ENCODE data around the gene THAP4. TPM values are rescaled to one million over a fixed set of nuclear protein-coding genes. Genes with fewer than 3 reads are reported as not detected.
A peak's percentile ranks its signal among the peaks of the same experiment; 100 is the strongest.

The THAP4 gene
- total and polyA plus RNA-seq, 4 donors: 18.5 to 48.4 (median 45.5) TPM

GRCh38 chr2:241562269-241562891 is 74.6 kb downstream of the THAP4 start:
- H3K9me3 ChIP-seq (ENCODE audit: control insufficient read depth, insufficient read depth, low read length): no peaks in the 10 kb centered on the region
- peaks cover 49% of the 10 kb centered on the region for H3K36me3 ChIP-seq (ENCODE audit: control insufficient read depth, insufficient read depth, low read length)
- DNase-seq (ENCODE audit: low read depth in 4 of 6, low spot score in 6 of 6): no peak
- H3K4me3 ChIP-seq (ENCODE audit: low read depth, low read length): no peak overlapping the region
- H3K27ac ChIP-seq (ENCODE audit: low read depth, low read length): no peak overlapping the region
- peaks cover 50% of the 10 kb centered on the region for H3K4me1 ChIP-seq (ENCODE audit: control insufficient read depth, insufficient read depth, low read length)
- peaks cover 5% of the 10 kb centered on the region for H3K27me3 ChIP-seq (ENCODE audit: control insufficient read depth, insufficient read depth, low read length)
- 89% methylated on average over 23 of the region's 23 CpGs for WGBS (ENCODE audit: insufficient coverage)

DNA sequence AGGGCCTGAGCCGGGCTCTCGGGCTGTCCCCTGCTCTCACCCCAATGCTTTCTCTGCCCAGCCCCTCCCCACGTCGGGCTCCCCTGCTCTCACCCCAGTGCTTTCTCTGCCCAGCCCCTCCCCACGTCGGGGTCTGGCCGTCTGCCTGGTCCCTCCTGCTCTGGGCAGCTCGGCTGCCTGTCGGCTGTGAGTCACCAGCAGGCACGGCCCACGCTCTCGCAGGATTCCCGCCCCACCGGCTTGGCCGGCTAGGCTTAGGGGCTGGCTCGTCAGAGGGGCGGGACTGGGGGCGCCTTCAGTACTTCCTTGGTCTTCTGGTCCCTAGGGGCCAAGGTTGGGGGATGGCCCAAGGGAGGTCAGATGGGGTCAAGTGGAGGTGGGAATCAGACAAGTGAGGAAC is 75.1 kb downstream of the THAP4 start:
- Histone ChIP-seq H3K4me3 (ENCODE audit: low read depth, low read length) (no peak overlapping the region), H3K4me1 (ENCODE audit: control insufficient read depth, insufficient read depth, low read length) (peaks cover 50% of the 10 kb centered on the region), H3K27me3 (ENCODE audit: control insufficient read depth, insufficient read depth, low read length) (peaks cover 5% of the 10 kb centered on the region), H3K27ac (ENCODE audit: low read depth, low read length) (no peak overlapping the region), H3K9me3 (ENCODE audit: control insufficient read depth, insufficient read depth, low read length) (no peaks in the 10 kb centered on the region), H3K36me3 (ENCODE audit: control insufficient read depth, insufficient read depth, low read length) (peaks cover 49% of the 10 kb centered on the region)
- WGBS (ENCODE audit: insufficient coverage): 43% methylated on average over 18 of the region's 18 CpGs
- no peak for DNase-seq (ENCODE audit: low read depth in 4 of 6, low spot score in 6 of 6)

DNA sequence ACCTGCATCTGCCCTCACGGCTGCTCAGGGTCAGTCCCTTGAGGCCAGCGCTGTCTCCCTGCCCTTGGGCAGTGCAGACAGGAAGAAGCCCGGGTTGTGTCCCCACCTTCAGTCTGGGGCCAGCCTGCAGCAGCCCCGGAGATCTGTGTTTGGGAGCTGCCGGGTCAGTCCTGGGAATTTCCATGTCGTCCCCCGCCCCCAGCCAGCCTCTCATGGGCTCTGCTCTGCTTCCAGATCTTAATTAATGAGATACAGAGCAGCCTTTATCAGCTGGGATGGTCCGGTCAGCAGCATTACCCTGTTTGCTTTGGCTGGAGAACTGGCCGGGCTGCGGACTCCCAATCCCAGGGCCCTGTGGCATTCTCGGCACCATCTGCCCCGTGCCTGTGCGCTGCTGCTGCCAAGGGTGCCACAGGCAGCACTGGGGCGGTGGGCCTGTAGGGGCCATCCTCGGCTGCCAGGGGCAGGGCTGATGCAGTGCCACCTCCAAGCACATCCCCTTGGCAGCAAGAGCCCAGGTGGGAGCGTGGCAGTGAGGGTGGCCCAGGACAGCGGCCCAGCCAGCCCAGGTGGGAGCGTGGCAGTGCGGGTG is 76.0 kb downstream of the THAP4 start:
- H3K27ac ChIP-seq (ENCODE audit: low read depth, low read length): no peak overlapping the region
- peaks cover 4% of the 10 kb centered on the region for H3K9me3 ChIP-seq (ENCODE audit: control insufficient read depth, insufficient read depth, low read length)
- peaks cover 49% of the 10 kb centered on the region for H3K36me3 ChIP-seq (ENCODE audit: control insufficient read depth, insufficient read depth, low read length)
- peaks cover 50% of the 10 kb centered on the region for H3K4me1 ChIP-seq (ENCODE audit: control insufficient read depth, insufficient read depth, low read length)
- H3K4me3 ChIP-seq (ENCODE audit: low read depth, low read length): no peak overlapping the region
- H3K27me3 ChIP-seq (ENCODE audit: control insufficient read depth, insufficient read depth, low read length): peaks cover 5% of the 10 kb centered on the region
- 67% methylated on average over 14 of the region's 19 CpGs for WGBS (ENCODE audit: insufficient coverage)
- no peak for DNase-seq (ENCODE audit: low read depth in 4 of 6, low spot score in 6 of 6)

- Histone ChIP-seq H3K4me3 (ENCODE audit: low read depth, low read length) (peak overlapping the region; percentile 32), H3K36me3 (ENCODE audit: control insufficient read depth, insufficient read depth, low read length) (peaks cover 49% of the 10 kb centered on the region), H3K4me1 (ENCODE audit: control insufficient read depth, insufficient read depth, low read length) (peaks cover 47% of the 10 kb centered on the region), H3K27ac (ENCODE audit: low read depth, low read length) (peak overlapping the region; percentile 52), H3K9me3 (ENCODE audit: control insufficient read depth, insufficient read depth, low read length) (peaks cover 4% of the 10 kb centered on the region), H3K27me3 (ENCODE audit: control insufficient read depth, insufficient read depth, low read length) (peaks cover 5% of the 10 kb centered on the region)
- WGBS (ENCODE audit: insufficient coverage): 75% methylated on average over 18 of the region's 18 CpGs
- DNase-seq (ENCODE audit: low read depth in 4 of 6, low spot score in 6 of 6): no peak
Observed at GRCh38 chr2:241560162-241560882, 76.6 kb downstream of the THAP4 start.

DNA sequence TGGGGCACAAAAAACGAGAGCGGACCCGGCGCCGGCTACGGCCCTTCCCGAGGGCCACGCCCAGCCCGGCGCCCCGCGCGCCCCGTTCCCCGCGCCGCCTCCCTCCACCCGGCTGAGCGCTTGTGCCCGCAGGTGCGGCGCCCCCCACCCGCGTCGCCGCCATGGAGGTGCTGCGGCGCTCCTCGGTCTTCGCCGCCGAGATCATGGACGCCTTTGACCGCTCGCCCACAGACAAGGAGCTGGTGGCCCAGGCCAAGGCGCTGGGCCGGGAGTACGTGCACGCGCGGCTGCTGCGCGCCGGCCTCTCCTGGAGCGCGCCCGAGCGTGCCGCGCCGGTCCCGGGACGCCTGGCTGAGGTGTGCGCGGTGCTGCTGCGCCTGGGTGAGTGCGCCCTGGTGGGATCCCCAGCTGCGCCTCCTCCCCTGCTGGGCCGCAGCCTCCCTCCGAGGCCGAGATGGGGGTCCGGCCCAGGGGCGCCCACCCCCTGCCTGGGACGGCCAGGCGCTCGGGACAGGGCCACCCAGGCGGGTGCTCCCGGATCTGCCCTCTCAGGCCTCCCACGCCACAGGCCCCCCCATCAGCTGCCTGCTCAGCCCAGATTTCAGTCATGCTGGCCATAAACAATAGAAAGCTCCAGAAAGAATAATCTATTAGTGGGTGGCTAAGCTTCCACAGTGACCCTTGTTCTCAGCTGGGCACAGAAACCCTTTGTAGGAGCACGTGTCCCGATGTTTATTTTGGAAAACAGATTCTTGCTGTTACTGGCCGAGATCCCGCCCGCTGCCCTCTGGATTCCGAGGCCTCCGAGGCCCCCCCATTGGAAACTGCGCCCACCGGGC is 77.4 kb downstream of the THAP4 start:
- peak in 2 of 6 donors; percentile 58 to 66 for DNase-seq (ENCODE audit: low read depth in 4 of 6, low spot score in 6 of 6)
- peaks cover 5% of the 10 kb centered on the region for H3K27me3 ChIP-seq (ENCODE audit: control insufficient read depth, insufficient read depth, low read length)
- no peak overlapping the region for H3K27ac ChIP-seq (ENCODE audit: low read depth, low read length)
- H3K4me3 ChIP-seq (ENCODE audit: low read depth, low read length): peak overlapping the region; percentile 36
- H3K9me3 ChIP-seq (ENCODE audit: control insufficient read depth, insufficient read depth, low read length): peaks cover 4% of the 10 kb centered on the region
- 5% methylated on average over 75 of the region's 78 CpGs for WGBS (ENCODE audit: insufficient coverage)
- peaks cover 40% of the 10 kb centered on the region for H3K4me1 ChIP-seq (ENCODE audit: control insufficient read depth, insufficient read depth, low read length)
- H3K36me3 ChIP-seq (ENCODE audit: control insufficient read depth, insufficient read depth, low read length): peaks cover 41% of the 10 kb centered on the region

DNA sequence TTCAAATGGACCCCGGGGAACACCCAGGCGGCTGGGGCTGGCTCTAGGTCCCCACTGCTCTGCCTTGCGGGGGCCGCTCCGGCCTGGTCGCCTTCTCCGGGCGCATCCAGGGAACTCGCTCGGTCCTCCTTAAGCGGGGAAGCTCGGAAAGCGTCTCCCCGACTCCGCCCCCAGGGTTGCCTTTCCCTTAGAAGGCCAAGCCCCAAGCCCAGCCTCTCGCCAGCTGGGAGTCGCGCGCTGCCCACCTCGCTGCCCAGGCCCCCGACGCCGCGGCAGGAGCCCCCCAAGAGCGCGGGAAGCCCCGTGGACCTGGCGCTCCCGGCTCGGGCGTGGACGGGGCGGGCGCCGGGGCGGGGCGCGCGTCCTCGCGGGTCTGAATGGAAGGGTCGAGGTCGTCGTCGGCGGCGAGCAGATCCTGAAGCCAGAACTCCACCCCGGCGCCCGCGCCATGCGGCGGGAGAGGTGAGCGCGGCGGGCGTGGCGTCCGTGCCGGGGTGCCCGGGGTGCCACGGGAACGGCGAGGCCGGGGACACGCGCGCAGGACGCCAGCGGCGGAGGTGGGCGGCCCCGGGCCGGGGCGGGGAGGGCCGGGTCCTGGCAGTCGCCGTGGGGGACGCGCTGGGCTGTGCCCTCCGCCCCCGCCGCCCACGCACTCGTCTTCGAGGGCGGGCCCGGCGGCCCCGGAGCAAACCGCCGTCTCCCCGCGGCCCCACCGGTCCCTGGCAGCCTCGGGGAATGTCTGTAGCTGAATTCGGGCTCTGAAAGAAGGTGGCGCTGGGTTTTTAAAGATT is 78.2 kb downstream of the THAP4 start, which contains the start of gene BOK:
BOK (plus strand) TSS at position 214 of the 791 bp plus-strand sequence. CDS start 739 bp downstream, outside the sequence.
- H3K9me3 ChIP-seq (ENCODE audit: control insufficient read depth, insufficient read depth, low read length): peaks cover 4% of the 10 kb centered on the region
- H3K36me3 ChIP-seq (ENCODE audit: control insufficient read depth, insufficient read depth, low read length): peaks cover 33% of the 10 kb centered on the region
- H3K4me1 ChIP-seq (ENCODE audit: control insufficient read depth, insufficient read depth, low read length): peaks cover 33% of the 10 kb centered on the region
- peak in 2 of 6 donors; percentile 74 to 83 for DNase-seq (ENCODE audit: low read depth in 4 of 6, low spot score in 6 of 6)
- H3K4me3 ChIP-seq (ENCODE audit: low read depth, low read length): peak within 1 kb of the TSS; percentile 39
- WGBS (ENCODE audit: insufficient coverage): under 1% methylated on average over 98 of the region's 98 CpGs
- peaks cover 5% of the 10 kb centered on the region for H3K27me3 ChIP-seq (ENCODE audit: control insufficient read depth, insufficient read depth, low read length)
- no peak within 1 kb of the TSS for H3K27ac ChIP-seq (ENCODE audit: low read depth, low read length)

GRCh38 chr2:241556746-241557145 is 80.2 kb downstream of the THAP4 start:
- no peak for DNase-seq (ENCODE audit: low read depth in 4 of 6, low spot score in 6 of 6)
- Histone ChIP-seq H3K4me1 (ENCODE audit: control insufficient read depth, insufficient read depth, low read length) (peaks cover 21% of the 10 kb centered on the region), H3K4me3 (ENCODE audit: low read depth, low read length) (no peak overlapping the region), H3K36me3 (ENCODE audit: control insufficient read depth, insufficient read depth, low read length) (peaks cover 13% of the 10 kb centered on the region), H3K9me3 (ENCODE audit: control insufficient read depth, insufficient read depth, low read length) (peaks cover 4% of the 10 kb centered on the region), H3K27me3 (ENCODE audit: control insufficient read depth, insufficient read depth, low read length) (peaks cover 5% of the 10 kb centered on the region), H3K27ac (ENCODE audit: low read depth, low read length) (no peak overlapping the region)

GRCh38 chr2:241555711-241556110 is 81.2 kb downstream of the THAP4 start:
- Histone ChIP-seq H3K27ac (ENCODE audit: low read depth, low read length) (no peak overlapping the region), H3K9me3 (ENCODE audit: control insufficient read depth, insufficient read depth, low read length) (peaks cover 4% of the 10 kb centered on the region), H3K27me3 (ENCODE audit: control insufficient read depth, insufficient read depth, low read length) (peaks cover 5% of the 10 kb centered on the region), H3K36me3 (ENCODE audit: control insufficient read depth, insufficient read depth, low read length) (peaks cover 7% of the 10 kb centered on the region), H3K4me3 (ENCODE audit: low read depth, low read length) (no peak overlapping the region), H3K4me1 (ENCODE audit: control insufficient read depth, insufficient read depth, low read length) (peaks cover 15% of the 10 kb centered on the region)
- 70% methylated on average over 3 of the region's 3 CpGs for WGBS (ENCODE audit: insufficient coverage)
- DNase-seq (ENCODE audit: low read depth in 4 of 6, low spot score in 6 of 6): no peak

Data from spinal cord (tissue), 10 donors.